ENCODE results near the gene PIEZO2. TPM values are rescaled to one million over a fixed set of nuclear protein-coding genes. Genes with fewer than 3 reads are reported as not detected.

The PIEZO2 gene
- polyA plus RNA-seq, 1 donor (not counting 4 experiments of a cell fraction or from before 2014, with no cell fraction given) = not detected

GRCh38 chr18:10997885-10998284 lies 151.5 kb downstream of the PIEZO2 start:
- H2AFZ ChIP-seq (ENCODE audit: control insufficient read depth, low read length) = no peak overlapping the region
- H3K79me2 ChIP-seq (ENCODE audit: control insufficient read depth, insufficient read depth, low read length) = no peaks in the 10 kb centered on the region
- no peak overlapping the region for H3K4me3 ChIP-seq (ENCODE audit: control insufficient read depth in 2 of 3, extremely low read depth in 1 of 3, insufficient read depth in 2 of 3, low read depth in 1 of 3, low read length in 3 of 3)
- H3K4me1 ChIP-seq (ENCODE audit: control insufficient read depth, extremely low read depth, insufficient read depth, low read length) = no peaks in the 10 kb centered on the region
- H3K4me2 ChIP-seq (ENCODE audit: control insufficient read depth, extremely low read depth, insufficient read depth, low read depth, low read length) = no peak overlapping the region
- H3K9me3 ChIP-seq (ENCODE audit: control insufficient read depth, low read depth, low read length) = no peaks in the 10 kb centered on the region
- H3K27ac ChIP-seq (ENCODE audit: control insufficient read depth, insufficient read depth, low read length) = no peak overlapping the region
- no peaks in the 10 kb centered on the region for H3K9me1 ChIP-seq (ENCODE audit: control insufficient read depth, extremely low read depth, insufficient read depth, low read length)
- TF ChIP-seq, protein P1, sequence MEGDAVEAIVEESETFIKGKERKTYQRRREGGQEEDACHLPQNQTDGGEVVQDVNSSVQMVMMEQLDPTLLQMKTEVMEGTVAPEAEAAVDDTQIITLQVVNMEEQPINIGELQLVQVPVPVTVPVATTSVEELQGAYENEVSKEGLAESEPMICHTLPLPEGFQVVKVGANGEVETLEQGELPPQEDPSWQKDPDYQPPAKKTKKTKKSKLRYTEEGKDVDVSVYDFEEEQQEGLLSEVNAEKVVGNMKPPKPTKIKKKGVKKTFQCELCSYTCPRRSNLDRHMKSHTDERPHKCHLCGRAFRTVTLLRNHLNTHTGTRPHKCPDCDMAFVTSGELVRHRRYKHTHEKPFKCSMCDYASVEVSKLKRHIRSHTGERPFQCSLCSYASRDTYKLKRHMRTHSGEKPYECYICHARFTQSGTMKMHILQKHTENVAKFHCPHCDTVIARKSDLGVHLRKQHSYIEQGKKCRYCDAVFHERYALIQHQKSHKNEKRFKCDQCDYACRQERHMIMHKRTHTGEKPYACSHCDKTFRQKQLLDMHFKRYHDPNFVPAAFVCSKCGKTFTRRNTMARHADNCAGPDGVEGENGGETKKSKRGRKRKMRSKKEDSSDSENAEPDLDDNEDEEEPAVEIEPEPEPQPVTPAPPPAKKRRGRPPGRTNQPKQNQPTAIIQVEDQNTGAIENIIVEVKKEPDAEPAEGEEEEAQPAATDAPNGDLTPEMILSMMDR (optimal IDR thresholded peaks at IDR 0.05 in 1 of 3, IDR thresholded peaks at IDR 0.05 in 1 of 3, conservative IDR thresholded peaks at IDR 0.05 in 1 of 3; ENCODE audit: extremely low read depth in 1 of 3, insufficient read depth in 2 of 3, low read length in 3 of 3) = no peak
- no peak overlapping the region for H3K9ac ChIP-seq (ENCODE audit: control insufficient read depth, extremely low read depth, insufficient read depth, low read length)
- H4K20me1 ChIP-seq (ENCODE audit: control insufficient read depth, extremely low read depth, insufficient read depth, low read length) = no peaks in the 10 kb centered on the region
- no peak for FAIRE-seq
- no peaks in the 10 kb centered on the region for H3K36me3 ChIP-seq (ENCODE audit: control insufficient read depth in 2 of 2, extremely low read depth in 1 of 2, insufficient read depth in 2 of 2, low read length in 2 of 2)
- dilution Hi-C loops (cut with MboI; ENCODE audit: extremely low pct_ligation_motif_present, low sequenced_read_pairs) = no loop called here
- no peaks in the 10 kb centered on the region for H3K27me3 ChIP-seq (ENCODE audit: control insufficient read depth, extremely low read depth, insufficient read depth, low read length)
- DNase-seq (ENCODE audit: low read depth, low spot score) = no peak

GRCh38 chr18:10995550-10995949 lies 153.8 kb downstream of the PIEZO2 start:
- no peaks in the 10 kb centered on the region for H3K27me3 ChIP-seq (ENCODE audit: control insufficient read depth, extremely low read depth, insufficient read depth, low read length)
- H4K20me1 ChIP-seq (ENCODE audit: control insufficient read depth, extremely low read depth, insufficient read depth, low read length) = no peaks in the 10 kb centered on the region
- H3K27ac ChIP-seq (ENCODE audit: control insufficient read depth, insufficient read depth, low read length) = no peak overlapping the region
- dilution Hi-C loops (cut with MboI; ENCODE audit: extremely low pct_ligation_motif_present, low sequenced_read_pairs) = no loop called here
- H3K4me2 ChIP-seq (ENCODE audit: control insufficient read depth, extremely low read depth, insufficient read depth, low read depth, low read length) = no peak overlapping the region
- H3K36me3 ChIP-seq (ENCODE audit: control insufficient read depth in 2 of 2, extremely low read depth in 1 of 2, insufficient read depth in 2 of 2, low read length in 2 of 2) = no peaks in the 10 kb centered on the region
- H2AFZ ChIP-seq (ENCODE audit: control insufficient read depth, low read length) = no peak overlapping the region
- TF ChIP-seq, protein P1 (optimal IDR thresholded peaks at IDR 0.05 in 1 of 3, IDR thresholded peaks at IDR 0.05 in 1 of 3, conservative IDR thresholded peaks at IDR 0.05 in 1 of 3; ENCODE audit: extremely low read depth in 1 of 3, insufficient read depth in 2 of 3, low read length in 3 of 3) = no peak
- no peak for TF ChIP-seq EZH2 (IDR thresholded peaks at IDR 0.05; ENCODE audit: low read length)
- no peak for DNase-seq (ENCODE audit: low read depth, low spot score)
- no peaks in the 10 kb centered on the region for H3K9me1 ChIP-seq (ENCODE audit: control insufficient read depth, extremely low read depth, insufficient read depth, low read length)
- no peaks in the 10 kb centered on the region for H3K9me3 ChIP-seq (ENCODE audit: control insufficient read depth, low read depth, low read length)
- H3K4me1 ChIP-seq (ENCODE audit: control insufficient read depth, extremely low read depth, insufficient read depth, low read length) = no peaks in the 10 kb centered on the region
- no peak overlapping the region for H3K4me3 ChIP-seq (ENCODE audit: control insufficient read depth in 2 of 3, extremely low read depth in 1 of 3, insufficient read depth in 2 of 3, low read depth in 1 of 3, low read length in 3 of 3)
- no peaks in the 10 kb centered on the region for H3K79me2 ChIP-seq (ENCODE audit: control insufficient read depth, insufficient read depth, low read length)
- no peak overlapping the region for H3K9ac ChIP-seq (ENCODE audit: control insufficient read depth, extremely low read depth, insufficient read depth, low read length)
- FAIRE-seq = no peak

Data from keratinocyte (primary cell).